NCI-H1048 (cell line): Measurements from ENCODE around the gene ULBP2.
"Not testable (repeated sequence)": the region's sequence is repeated elsewhere in the genome, so short reads cannot be mapped to it uniquely, and the experiment has no call there.

ENCODE experiments used
- DNase-seq: peaks from one replicate; lab custom pipeline; 2025; lab: John Stamatoyannopoulos, UW

Gene ULBP2

GRCh38 chr6:149969635-149970034 lies 27.8 kb downstream of the ULBP2 start:
- no peak for DNase-seq

- not testable (repeated sequence) for DNase-seq
Observed at GRCh38 chr6:149974394-149974793, 32.6 kb downstream of the ULBP2 start.

DNA sequence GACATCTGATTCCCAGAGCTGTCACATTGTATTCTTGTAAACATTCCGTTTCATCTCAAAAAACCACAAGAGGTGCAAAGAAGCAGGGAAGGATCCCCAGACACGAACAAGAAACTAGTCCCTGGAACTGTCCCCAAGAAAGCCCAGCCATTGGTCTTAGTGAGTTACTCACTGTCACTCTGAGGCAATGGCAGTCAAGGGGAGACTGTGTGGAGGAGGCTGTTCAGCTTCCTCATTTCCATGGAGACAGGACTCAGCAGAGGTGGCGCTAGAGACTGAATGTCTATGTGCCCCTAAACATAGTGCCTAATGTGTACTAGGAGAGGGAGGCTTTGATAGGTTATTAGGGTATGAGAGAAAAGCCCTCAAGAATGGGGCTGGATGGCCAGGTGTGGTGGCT lies 33.0 kb downstream of the ULBP2 start:
- DNase-seq, result no peak

- no peak for DNase-seq
Observed at GRCh38 chr6:149975400-149975799, 33.6 kb downstream of the ULBP2 start.

DNA sequence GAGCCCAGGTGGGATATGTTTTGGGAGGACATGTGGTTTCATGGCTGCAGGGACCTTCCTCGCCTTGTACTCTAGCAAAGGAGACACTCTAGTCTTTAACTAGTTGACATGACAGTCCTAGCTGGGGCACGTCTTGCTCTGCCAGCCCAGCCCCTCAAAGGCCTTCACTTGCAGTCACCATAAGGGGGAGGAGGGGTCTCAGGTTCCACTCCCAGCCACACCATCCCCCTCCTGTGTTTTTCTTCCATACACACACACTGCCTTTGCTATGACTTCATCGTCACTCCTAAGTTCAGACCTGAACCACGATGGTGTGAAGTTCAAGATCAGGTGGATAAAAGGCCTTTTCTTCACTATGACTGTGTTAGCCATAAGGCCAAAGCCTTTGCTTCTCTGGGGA lies 35.4 kb downstream of the ULBP2 start:
- DNase-seq, result no peak

GRCh38 chr6:149978610-149979009 lies 36.8 kb downstream of the ULBP2 start:
- DNase-seq, result no peak

DNA sequence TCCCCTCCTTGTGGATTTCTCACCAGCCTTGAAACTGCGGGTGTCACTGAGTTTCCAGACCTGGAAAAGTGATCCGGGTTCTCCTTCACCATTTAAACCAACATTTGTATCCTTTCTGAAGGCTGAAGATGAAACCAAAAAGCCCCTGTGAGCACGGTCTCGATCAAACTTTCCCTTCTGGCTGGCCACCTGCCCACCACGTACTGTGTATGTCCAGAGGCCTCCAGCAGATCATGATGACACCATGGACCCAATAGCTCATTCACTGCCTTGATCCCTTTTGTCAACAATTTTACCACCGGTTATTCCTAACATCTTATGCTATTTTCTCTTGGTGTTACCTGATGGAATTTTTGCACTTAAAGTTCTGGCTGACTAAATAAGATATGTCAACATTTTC lies 37.5 kb downstream of the ULBP2 start:
- no peak for DNase-seq

GRCh38 chr6:149983145-149983544 lies 41.3 kb downstream of the ULBP2 start:
- no peak for DNase-seq

GRCh38 chr6:149984773-149985172 lies 43.0 kb downstream of the ULBP2 start:
- no peak for DNase-seq

- DNase-seq, result no peak
Observed at GRCh38 chr6:149985481-149985937, 43.7 kb downstream of the ULBP2 start.

DNA sequence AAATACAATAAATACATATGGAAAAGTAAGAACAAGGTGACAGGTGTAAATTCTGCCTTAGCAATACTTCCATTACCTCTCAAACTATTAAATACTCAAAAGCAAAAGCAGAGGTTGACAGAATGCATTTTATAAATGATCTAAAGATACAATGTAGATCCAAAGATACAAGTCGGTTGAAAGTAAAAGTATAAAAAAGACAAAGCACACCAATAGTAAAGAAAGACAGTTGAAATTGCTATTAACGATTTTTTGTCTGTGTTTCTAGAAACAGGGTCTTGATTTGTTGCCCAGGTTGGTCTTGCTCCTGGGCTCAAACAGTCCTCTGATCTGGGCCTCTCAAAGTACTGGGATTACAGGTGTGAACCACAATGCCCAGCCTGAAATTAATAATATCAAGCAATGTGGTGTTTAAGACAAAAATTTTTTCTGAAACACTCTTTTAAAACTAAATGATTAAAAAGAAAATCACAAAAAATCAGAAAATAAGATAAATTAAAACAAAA lies 45.8 kb downstream of the ULBP2 start:
- DNase-seq, result no peak

- DNase-seq, result no peak
Observed at GRCh38 chr6:149988550-149989346, 46.9 kb downstream of the ULBP2 start.

GRCh38 chr6:149990212-149990660 lies 48.4 kb downstream of the ULBP2 start:
- no peak for DNase-seq

- DNase-seq, result no peak
Observed at GRCh38 chr6:149990661-149991471, 49.1 kb downstream of the ULBP2 start.

- not testable (repeated sequence) for DNase-seq
Observed at GRCh38 chr6:149991472-149991795, 49.6 kb downstream of the ULBP2 start.

GRCh38 chr6:149991838-149992237 lies 50.0 kb downstream of the ULBP2 start:
- no peak for DNase-seq

- no peak for DNase-seq
Observed at GRCh38 chr6:149995235-149995750, 53.5 kb downstream of the ULBP2 start.

DNA sequence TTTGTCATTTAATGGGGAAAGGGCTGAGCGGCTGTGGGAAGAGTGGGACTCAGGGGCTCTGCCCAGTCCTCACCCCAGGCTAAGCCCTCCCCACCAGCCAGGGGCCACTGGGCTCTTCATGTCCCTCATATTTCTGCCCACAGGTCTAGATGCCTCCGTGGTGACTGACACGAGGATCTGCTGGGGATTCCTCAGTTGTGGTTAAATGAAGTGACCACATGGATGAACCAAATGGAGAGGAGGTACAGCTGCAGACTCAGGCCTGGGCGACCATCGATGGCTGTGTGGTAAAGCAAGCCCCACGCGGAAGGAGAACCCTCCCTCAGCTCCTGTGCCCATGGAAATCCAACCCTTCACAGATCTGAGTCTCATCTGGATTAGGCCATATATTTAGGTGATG lies 54.2 kb downstream of the ULBP2 start:
- DNase-seq, result no peak
